NAMALWA (cell line): ENCODE measurements around the gene SPTAN1.
A peak's percentile ranks its signal among the peaks of the same experiment; 100 is the strongest.
"Not testable (repeated sequence)": the region's sequence is repeated elsewhere in the genome, so short reads cannot be mapped to it uniquely, and the experiment has no call there.

Experiments
- DNase-seq: peaks from one replicate; pipeline ENCODE4 v3.0.0-alpha.2; 2015; ENCODE audit warnings: low spot score

SPTAN1 gene

DNA sequence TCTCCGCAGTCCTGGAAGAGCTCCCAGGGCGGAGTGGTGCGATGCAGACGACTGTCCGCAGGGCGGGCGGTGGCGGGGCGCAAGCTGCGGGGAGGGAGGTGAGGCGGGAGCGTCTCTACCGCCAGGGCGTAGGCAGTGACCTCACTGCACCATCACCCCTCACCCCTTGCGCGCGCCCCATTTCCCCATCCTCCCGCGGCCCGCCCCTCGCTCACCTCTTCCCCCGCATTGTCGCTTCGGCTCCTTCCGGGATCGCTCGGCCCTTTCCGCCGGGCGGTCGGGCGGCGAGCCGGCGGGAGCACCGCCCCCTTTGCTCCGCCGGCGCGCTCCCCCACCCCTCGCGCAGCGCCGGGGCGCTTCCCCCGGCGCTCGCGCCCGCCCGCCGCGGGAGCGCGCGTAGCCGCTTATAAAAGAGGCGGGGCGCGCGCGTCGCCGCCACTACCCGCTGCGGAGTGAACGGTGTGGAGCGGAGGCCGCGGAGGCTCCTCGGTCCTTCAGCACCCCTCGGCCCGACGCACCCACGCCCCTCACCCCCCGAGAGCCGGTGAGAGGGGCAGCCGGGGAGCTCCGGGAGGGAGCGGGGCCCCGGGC lies at the start of gene SPTAN1:
Gene SPTAN1, plus strand, starts transcription at position 435 of the 591 bp plus-strand sequence. CDS start 14,154 bp downstream, outside the sequence.
- DNase-seq, result peak; percentile 93

DNA sequence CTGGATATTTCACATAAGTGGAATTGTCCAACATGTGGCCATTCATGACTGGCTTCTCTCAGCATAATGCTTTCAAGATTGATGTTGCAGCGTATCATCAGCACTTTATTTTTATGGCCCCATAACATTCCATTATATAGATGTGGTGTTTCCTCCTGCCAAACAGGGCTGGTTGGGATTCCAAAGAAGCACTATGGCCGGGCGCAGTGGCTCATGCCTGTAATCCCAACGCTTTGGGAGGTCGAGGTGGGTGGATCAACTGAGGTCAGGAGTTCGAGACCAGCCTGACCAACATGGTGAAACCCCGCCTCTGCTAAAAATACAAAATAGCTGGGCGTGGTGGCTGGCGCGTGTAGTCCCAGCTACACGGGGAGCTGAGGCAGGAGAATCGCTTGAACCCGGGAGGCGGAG lies 49.0 kb upstream of the SPTAN1 start:
- DNase-seq, result not testable (repeated sequence)

DNA sequence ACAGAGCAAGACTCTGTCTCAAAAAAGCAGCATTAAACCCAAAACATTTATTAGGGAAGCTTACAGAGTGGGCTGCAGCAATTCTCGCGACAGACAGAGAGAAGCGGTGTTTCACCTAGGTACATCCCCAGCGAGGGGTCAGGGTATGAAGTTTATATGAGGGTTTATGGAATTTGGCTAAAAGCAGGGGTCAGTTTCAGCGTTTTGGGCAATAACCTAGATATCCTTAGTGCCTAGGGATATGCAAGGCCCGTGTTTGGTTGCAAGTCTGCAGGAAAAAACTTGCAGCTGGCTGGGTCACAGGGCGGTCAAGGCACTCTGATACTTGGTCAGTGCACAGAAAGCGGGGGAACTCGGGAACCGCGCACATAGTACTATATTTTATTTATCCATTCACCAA lies 48.5 kb upstream of the SPTAN1 start:
- DNase-seq, result no peak

DNA sequence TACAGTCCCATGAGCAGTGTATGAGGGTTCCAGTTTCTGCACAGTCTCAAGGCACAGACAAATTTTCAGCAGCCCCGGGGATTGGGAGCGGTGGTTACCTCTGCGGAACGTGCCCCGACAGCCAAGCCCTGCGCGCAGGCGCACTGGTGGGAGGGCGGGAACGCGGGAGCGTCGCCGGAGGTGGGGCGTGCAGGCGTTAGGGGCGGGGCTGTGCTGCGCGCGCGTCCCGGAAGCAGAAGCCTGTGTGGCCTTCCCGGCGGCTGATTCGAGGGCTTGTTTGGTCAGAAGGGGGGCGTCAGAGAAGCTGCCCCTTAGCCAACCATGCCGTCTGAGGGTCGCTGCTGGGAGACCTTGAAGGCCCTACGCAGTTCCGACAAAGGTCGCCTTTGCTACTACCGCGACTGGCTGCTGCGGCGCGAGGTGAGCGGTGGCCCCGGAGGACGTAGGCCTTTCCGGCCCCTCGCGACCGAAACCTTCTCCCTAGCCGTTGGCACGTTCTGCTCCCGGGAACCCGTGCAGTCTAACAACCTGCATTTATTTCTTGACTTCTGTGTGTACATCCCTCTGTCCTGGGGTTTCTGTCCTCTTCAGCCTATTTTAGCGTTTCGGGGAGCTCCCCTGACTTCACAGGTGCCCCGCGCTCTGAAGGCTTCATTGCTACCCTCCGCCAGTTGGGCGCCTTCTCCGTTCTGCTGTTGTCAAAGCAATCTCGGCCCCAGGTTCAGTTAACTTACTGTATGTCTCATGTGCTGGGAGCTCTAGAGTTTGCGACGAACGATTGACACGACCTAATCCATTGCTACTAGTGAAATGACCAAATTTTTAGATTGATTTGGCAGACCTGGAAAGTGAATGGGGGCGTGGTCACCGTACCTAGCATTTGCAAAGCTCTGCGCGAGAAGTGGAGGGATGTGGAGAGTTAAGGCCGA lies 47.6 kb upstream of the SPTAN1 start, which contains the start of gene GLE1:
Gene GLE1, plus strand, starts transcription at position 235 of the 929 bp plus-strand sequence. Its CDS starts 87 bp downstream, at position 322.
- peak; percentile 96 for DNase-seq

DNA sequence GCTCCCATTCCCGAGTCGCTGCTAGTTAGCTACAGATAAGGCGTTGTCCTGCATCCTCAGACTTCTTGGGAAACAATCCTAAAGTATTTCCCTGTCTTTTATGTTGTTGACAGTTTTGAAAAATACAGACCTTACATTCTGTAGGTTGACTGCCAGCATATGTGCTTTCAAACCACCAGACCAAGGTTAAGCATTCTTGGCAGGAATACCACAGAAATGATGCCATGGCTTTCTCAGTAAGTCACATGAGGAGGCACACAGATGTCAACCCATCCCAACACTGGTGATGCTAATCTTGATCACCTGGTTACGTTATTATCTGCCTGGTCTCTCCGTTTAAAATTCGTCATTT lies 47.0 kb upstream of the SPTAN1 start:
- no peak for DNase-seq

DNA sequence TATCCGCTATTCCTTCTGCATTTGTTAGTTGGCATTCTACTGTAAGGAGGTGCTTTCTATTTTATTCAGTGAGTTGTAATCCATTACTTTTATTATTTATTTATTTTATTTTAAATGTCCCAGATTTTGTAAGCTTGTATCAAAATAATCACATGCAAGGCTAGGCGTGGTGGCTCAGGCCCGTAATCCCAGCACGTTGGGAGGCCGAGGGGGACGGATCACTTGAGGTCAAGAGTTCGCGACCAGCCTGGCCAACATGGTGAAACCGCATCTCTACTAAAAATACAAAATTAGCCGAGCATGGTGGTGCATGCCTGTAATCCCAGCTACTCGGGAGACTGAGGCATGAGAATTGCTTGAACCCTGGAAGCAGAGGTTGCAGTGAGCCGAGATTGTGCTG lies 46.5 kb upstream of the SPTAN1 start:
- not testable (repeated sequence) for DNase-seq

DNA sequence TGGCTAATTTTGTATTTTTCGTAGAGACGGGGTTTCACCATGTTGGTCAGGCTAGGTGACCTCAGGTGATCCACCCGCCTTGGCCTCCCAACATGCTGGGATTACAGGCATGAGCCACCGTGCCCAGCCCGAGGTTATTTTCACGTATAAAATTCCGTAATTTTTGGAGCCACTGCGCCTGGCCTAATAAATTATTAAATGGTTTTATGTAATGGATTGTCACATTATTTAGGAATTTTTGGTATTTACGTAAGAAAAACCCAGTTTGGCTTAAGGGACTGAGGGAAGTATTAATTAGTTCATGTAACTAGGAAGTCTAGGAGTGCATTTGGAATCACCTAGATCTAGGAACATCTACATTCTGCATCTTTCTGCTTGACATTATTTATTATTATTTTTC lies 39.6 kb upstream of the SPTAN1 start:
- DNase-seq, result no peak

DNA sequence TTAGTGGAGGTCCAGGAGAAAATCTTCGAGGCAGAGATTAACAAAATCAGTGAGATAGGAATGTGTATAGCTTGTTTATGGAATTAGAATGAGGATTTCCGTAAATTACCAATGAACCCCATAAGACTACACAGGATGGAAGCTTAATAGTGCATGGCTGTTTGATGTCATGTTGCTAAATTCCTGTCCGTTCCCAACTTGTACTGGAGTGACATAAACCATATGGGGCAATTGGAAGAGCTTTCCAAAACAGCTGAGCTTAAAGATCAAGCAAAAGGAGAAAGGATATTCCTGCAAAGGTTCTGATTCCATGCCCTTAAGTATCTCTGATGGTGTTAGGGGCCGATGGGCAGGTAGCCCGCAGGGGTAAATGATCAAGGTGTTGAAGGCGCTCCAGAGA lies 30.4 kb upstream of the SPTAN1 start:
- DNase-seq, result no peak

DNA sequence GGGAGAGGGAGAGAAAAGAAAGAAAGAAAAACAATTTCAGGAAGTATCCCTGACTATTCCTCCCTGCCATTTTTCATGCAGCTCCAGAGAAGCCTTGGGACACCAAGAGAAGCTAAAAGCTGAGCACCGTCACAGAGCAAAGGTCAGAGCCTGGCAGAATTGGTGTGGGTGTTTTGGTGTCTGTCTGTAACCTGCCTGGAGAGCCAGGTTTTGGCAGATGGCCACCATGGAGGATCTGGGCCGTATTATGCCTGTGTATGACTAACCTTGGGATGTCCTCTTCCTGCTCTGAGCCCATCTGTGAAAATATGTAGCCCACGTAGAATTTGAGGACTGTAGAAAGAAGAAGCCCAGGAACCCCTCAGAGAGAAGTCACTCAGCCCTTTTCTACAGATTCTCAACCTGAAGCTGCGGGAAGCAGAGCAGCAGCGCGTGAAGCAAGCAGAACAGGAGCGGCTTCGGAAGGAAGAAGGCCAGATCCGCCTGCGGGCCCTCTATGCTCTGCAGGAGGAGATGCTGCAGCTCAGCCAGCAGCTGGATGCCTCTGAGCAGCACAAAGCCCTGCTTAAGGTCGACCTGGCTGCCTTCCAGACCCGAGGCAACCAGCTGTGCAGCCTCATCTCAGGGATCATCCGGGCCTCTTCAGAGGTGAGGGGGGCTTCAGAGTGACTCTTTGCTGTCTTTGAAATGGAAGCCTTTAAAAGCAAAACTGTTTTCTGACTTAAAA lies 29.0 kb upstream of the SPTAN1 start:
- peak; percentile 17 for DNase-seq

DNA sequence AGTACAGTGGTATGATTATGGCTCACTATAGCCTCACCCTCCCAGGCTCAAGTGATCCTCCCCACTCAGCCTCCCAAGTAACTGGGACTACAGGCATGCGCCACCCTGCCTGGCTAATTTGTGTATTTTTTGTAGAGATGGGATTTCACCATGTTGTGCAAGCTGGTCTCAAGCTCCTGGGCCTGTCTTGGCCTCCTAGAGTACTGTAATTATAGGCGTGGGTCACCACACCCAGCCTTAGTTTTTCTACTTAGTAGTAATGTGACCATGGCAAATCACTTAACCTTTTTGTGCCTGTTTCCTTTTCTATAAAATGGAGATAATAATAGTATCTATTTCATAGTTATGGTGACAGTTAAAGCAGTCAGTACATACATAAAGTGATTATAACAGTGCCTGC lies 25.7 kb upstream of the SPTAN1 start:
- DNase-seq, result no peak

DNA sequence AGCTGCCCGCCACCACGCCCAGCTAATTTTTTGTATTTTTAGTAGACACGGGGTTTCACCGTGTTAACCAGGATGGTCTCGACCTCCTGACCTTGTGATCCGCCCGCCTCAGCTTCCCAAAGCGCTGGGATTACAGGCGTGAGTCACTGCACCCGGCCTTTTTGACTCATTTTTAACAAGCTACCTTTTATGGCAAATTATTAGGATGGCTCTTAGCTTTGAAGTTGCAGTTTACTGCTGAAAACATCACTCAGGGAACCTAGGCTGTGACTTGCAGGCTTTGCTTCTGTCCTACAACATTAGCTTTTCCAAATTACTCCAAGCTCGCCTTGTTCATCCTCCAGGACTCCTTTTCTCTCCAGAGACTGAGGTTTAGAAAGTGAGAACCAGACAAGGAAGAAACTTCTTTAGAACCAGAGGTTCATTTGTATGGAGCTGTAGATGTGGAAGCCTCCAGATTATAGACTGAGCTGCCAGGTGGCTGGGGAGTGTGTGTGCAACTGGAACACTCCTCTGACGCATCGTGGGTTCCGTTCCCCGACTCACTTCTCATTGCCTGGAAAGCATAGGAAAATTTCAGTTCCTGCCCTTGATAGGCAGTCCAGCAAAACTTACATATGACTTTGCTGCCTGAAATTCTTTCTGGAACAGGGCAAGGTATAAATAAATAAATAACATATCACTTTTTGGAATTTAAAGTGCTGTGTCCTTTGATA lies 23.8 kb upstream of the SPTAN1 start:
- no peak for DNase-seq

DNA sequence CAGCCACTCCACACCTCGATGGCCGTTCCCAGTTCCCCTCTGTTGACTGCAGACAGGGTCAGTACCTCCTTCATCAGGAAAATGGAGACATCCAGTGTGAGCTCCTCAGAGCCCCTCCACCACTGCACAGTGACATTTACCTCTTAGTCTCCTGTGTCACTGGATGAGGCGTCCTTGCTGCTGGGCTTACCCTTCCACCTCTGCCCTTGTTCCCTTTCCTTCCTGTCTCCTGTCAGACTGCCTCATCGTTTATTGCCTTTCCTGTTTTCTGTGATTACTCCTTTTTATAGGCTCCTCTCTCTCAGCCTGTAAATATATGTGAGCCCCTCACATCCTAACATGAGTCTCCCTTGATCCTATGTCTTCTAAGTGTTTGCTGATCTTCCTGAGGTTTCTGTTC lies 23.2 kb upstream of the SPTAN1 start:
- no peak for DNase-seq

DNA sequence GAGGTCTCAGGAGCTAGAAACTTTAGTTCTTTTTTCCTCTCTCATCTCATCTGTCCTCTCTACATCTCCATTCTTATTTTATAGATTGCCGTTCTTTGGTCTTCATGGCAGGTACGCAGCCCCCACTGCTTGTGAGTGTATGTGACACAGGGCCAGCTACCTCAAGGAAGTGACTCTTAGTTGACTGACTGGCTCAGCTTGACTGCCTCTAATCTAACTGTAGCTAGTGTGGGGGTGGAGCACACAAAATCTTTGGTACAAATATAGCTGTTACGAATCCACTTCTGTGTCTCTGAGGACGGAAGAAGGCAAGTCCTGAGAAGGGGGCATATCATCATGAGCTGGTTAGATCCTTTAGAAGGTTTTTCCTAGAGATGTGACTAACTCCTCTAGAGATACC lies 19.8 kb upstream of the SPTAN1 start:
- no peak for DNase-seq

DNA sequence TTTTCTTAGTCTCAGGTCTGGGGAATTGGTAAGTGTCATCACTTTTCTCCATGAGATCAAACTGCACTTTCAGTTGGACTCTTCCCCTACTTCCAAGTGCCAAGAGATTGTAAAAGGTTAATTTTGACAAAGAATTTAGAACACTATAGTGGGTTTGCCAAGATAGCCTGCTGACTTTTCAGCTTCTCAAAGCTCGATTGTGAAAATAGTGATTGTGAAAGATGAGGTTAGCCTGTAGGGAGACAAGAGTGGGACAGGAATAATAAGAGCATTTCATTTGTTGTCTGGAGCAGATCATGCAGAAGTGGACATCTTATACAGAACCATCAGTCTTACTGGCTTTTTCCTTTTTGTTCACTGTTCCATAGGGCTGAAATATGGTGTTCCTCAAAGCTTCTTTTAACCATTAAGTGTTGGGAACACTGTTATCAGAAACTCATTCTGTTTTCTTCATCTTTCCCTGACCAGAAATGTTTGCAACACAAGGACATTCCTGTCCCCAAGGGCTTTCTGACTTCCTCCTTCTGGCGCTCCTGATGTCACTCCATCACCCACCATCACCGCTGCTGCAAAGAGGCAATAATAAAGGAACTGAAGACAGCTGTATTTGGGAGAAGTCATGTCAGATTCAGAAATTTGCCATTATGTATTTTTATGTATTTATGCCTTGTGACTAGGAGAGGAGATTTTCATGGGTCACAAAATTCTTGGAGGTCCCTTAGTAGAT lies 11.6 kb upstream of the SPTAN1 start:
- no peak for DNase-seq

DNA sequence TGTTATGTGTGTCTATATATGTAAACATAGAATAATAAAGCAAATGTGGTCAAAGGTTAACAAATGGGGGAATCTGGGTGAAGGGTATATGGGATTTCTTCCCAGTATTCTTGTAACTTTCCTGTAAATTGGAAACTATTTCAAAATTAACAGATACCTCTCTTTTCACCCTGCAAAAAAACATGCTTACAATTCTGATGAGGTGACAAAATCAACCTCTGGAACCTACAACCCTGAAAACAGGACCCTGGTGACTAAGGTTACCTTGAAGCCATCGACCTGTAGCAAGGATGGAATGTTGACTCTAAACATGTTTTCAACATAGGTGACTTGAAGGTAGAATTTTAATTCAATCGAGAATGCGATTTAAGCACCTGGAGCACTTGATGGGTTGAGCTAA lies 5.9 kb upstream of the SPTAN1 start:
- no peak for DNase-seq

DNA sequence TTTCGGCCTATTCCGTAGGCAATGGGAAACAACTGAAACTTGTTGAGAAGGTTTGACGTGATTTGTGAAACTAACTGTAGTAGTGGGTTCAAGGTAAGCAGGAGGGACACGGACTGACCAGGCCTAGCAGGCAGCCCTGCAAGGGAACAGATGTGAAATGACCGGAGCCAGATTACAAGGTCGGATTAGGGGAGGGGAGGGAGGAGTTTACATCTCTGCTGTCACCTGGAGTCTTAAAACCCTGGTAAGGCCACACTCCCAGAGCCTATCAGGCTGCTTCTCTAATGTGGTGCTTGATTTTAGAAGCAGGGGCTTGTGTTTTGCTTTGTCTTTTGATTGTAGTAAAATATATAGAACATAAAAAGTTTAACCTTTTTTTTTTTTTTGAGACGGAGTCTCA lies 3.5 kb upstream of the SPTAN1 start:
- no peak for DNase-seq

DNA sequence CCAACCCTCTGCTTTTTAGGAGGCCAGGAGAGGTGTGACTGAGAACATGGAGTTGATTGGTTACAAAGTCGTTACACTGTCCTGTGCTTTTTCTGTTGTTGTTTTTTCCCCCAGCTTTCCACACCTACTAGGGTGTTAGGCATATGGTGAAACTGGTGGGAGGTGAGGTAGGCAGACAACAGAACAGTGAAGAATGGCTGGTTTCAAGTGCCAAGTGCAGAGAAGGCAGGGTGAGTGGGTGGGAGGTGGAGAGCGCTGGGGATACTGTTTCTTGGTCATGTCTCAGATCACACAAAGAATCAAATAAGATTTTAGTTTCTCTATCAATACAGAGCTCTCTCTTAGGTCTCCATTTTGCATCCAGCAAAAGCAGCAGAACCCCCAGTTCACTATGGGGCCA lies 2.2 kb upstream of the SPTAN1 start:
- no peak for DNase-seq

DNA sequence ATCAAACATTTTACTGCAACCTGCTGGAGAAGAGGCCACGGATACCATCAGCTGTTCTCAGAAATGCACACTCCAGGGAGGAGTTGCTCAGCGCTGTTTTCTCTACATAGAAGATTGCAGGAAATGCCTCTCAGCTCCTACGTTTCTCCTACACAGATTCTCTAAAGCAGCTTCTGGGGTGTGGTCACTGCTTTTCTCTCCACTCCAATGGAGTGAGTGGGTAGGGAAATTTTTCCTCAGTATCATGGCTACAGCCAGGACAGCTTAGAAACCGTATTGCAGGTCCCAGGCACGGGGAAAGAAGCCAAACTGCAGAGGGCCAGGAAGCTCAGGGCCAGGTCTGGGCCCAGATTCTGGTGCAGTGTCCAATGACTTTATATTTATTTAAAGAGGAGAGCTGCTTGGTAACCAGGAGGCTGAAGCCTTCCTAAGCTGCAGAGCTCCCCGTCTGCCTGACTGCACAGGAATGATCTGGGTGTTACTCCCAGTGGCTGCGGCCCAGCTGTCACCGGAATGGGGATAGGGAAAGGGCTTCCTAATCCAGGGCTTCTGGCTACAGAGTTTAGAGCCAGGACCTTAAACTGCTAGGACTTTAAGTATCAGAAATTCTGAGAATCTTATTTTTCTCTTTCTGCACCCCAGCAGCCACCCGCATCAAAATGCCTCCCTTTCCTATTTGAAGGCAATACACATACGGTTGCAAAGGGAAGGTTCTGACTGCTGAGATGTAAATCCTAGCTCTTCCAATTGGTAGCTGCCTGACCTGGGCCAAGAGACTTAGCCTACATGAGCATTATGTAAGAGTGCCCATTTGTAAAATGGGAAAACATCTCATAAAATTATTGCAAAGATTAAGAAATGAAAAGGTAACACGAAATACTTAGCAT lies 1.4 kb upstream of the SPTAN1 start:
- DNase-seq, result no peak

DNA sequence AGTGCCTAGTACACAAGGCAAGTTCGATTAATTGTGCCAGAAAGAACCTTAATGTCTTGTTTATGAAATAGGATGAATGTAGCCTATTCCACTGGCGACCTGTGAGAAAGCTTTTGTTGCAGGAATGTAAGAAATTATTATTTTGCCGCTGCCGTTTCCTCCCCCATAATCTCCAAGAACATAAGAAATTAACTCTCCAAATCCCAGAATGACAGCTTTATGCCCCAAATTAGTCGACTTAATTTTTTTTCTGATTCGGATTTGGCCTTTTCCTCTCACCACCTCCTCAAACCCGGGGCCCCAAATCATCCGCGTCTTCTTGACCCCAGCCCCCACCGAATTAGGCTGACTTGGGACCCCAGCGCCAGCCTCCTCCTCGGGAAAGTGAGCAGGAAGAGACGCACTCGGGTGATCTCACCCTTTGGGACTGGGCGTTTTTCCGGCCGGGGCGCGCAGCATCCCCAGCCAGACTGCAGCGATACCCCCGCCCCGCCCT lies 682 bp upstream of the SPTAN1 start:
- DNase-seq, result no peak

DNA sequence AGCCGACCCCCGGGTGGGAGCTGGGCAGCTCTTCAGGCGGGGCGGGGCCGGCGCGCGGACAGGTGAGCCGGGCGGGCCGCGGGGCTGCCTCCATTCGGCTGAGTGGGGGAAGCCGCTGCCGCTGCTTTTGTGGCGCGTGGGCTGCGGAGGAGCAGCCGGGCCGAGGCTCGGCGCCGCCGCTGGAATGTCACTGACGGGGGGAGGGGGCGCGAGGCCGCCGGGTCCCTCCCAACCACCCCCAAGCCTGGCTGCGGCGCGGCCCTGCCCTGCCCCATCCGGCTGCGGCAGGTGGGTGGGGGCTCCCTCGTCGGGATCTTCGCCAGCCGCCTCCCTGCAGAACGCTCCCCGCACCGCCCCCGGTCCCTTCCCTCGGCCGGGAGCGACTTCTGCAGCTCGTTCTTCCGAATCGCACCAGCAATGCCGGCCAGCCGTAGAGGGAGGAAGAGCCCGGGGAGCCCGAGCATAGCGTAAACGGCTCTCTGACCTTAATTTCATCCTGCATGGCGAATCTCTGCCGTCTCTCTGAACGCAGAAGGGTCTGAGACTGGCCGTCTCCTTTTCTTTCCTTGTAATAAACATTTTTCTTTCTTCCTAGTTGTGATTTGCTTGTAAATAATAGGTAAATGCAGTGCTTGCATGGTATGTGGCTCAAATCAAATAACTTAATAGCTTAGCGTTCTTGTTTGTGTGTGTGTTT lies 505 bp downstream of the SPTAN1 start:
- DNase-seq, result peak; percentile 59
